ENCODE data around the gene CLOCK.

GRCh38 chr4:55435141-55435841 is 111.4 kb downstream of the CLOCK start:
- TF ChIP-seq POLR2A (IDR thresholded peaks at IDR 0.05), result no peak
- no peak for TF ChIP-seq CTCF (IDR thresholded peaks at IDR 0.05)
